Neutrophil (primary cell): ENCODE measurements around the gene KRTAP29-1.

ENCODE experiments used
- H3K27ac ChIP-seq: fragments of 200-600 bp; sonication (generic); 2 replicates; pipeline ENCODE4 v1.5.1; 2016; ENCODE audit warnings: mild to moderate bottlenecking, moderate library complexity
- H3K27me3 ChIP-seq: fragments of 200-600 bp; sonication (generic); 2 replicates; pipeline ENCODE4 v1.6.0; 2016; ENCODE audit warnings: mild to moderate bottlenecking
- H3K36me3 ChIP-seq: fragments of 200-600 bp; sonication (generic); 2 replicates; pipeline ENCODE4 v1.5.1; 2017
- H3K4me1 ChIP-seq, 2 experiments: fragments of 200-600 bp in 1 of 2; sonication (generic) in 1 of 2; 1 replicate in 1 of 2; 2 replicates in 1 of 2; pipeline versions ENCODE4 v1.5.1 to v1.6.1; 2013 to 2016; ENCODE audit warnings: low read depth in 1 of 2, low read length in 1 of 2, mild to moderate bottlenecking in 1 of 2, moderate library complexity in 1 of 2; ENCODE audit not compliant: control insufficient read depth in 1 of 2, insufficient read depth in 1 of 2
- H3K4me3 ChIP-seq, 2 experiments: fragments of 200-600 bp in 1 of 2; sonication (generic) in 1 of 2; 1 replicate in 1 of 2; 2 replicates in 1 of 2; pipeline ENCODE4 v1.5.1; 2013 to 2016; ENCODE audit warnings: low read depth in 1 of 2, low read length in 1 of 2, mild to moderate bottlenecking in 1 of 2, moderate library complexity in 1 of 2
- H3K9me3 ChIP-seq: fragments of 200-600 bp; sonication (generic); 2 replicates; pipeline ENCODE4 v1.5.1; 2016
- CTCF ChIP-seq: fragments of 200-600 bp; sonication (generic); IDR thresholded peaks from 2 replicates; pipeline ENCODE4 v1.5.1; 2016; ENCODE audit warnings: antibody characterized with exemption

KRTAP29-1 gene

GRCh38 chr17:41325611-41326010, 23.0 kb upstream of the KRTAP29-1 start:
- H3K4me1 ChIP-seq, result peaks cover 7 to 8% of the 10 kb centered on the region in 2 experiments
- H3K27me3 ChIP-seq, result no peaks in the 10 kb centered on the region
- H3K9me3 ChIP-seq, result no peaks in the 10 kb centered on the region
- no peaks in the 10 kb centered on the region for H3K36me3 ChIP-seq
- H3K27ac ChIP-seq, result no peak overlapping the region
- TF ChIP-seq CTCF, result no peak
- no peak overlapping the region for H3K4me3 ChIP-seq

GRCh38 chr17:41325126-41325525, 22.5 kb upstream of the KRTAP29-1 start:
- Histone ChIP-seq H3K4me1 (peaks cover 7 to 8% of the 10 kb centered on the region in 2 experiments), H3K36me3 (no peaks in the 10 kb centered on the region), H3K27me3 (no peaks in the 10 kb centered on the region), H3K27ac (no peak overlapping the region), H3K9me3 (no peaks in the 10 kb centered on the region), H3K4me3 (no peak overlapping the region)
- TF ChIP-seq CTCF, result no peak

- Histone ChIP-seq H3K9me3 (no peaks in the 10 kb centered on the region), H3K4me1 (peaks cover 7 to 8% of the 10 kb centered on the region in 2 experiments), H3K27me3 (no peaks in the 10 kb centered on the region), H3K36me3 (no peaks in the 10 kb centered on the region), H3K4me3 (no peak overlapping the region), H3K27ac (no peak overlapping the region)
- no peak for TF ChIP-seq CTCF
Observed at GRCh38 chr17:41324180-41325075, 21.8 kb upstream of the KRTAP29-1 start.

- H3K4me3 ChIP-seq, result no peak overlapping the region
- no peak for TF ChIP-seq CTCF
- H3K27me3 ChIP-seq, result no peaks in the 10 kb centered on the region
- H3K9me3 ChIP-seq, result no peaks in the 10 kb centered on the region
- no peak overlapping the region for H3K27ac ChIP-seq
- no peaks in the 10 kb centered on the region for H3K36me3 ChIP-seq
- H3K4me1 ChIP-seq, result peaks cover 7 to 8% of the 10 kb centered on the region in 2 experiments
Observed at GRCh38 chr17:41322903-41323895, 20.5 kb upstream of the KRTAP29-1 start.

GRCh38 chr17:41322094-41322902, 19.6 kb upstream of the KRTAP29-1 start:
- Histone ChIP-seq H3K36me3 (no peaks in the 10 kb centered on the region), H3K4me1 (peaks cover 7 to 8% of the 10 kb centered on the region in 2 experiments), H3K9me3 (no peaks in the 10 kb centered on the region), H3K27me3 (no peaks in the 10 kb centered on the region), H3K27ac (no peak overlapping the region), H3K4me3 (no peak overlapping the region)
- TF ChIP-seq CTCF, result no peak
